ENCODE results near the gene KLHDC8A.

Gene KLHDC8A

DNA sequence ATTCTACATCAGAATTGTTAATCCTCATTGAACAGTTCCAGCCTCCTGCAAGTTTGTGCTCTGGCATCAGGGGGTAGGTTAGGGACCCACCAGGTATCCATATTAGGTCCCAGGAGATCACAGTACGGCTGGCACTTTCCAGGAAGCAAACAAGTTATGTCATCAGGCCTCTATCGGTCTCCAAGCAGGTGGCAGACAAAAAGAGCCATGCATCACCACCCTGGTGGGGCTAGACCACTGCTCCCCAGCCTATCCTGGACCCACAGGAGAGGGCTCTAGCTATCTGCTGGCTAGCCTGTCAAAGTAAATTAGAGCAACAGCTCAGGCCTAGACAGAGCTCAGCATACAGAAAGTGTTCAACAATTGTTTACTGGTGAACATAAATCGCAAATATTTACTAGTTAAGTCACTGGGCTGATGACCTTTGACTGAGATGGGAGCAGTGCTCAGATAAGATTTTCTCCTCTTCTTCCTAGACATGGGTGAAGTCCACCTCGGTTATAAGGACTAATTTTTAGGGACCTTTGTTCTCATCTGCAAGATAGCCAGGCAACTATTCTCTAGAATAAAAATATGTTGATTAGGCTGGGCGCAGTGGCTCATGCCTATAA, 41.6 kb downstream of the KLHDC8A start:
- H3K9me3 ChIP-seq (ENCODE audit: control insufficient read depth, insufficient read depth, low read length) = no peaks in the 10 kb centered on the region
- H3K36me3 ChIP-seq (ENCODE audit: control insufficient read depth, insufficient read depth, low read length) = peaks cover 20% of the 10 kb centered on the region
- H3K9ac ChIP-seq (ENCODE audit: low read depth, low read length) = no peak overlapping the region
- no peaks in the 10 kb centered on the region for H3K27me3 ChIP-seq (ENCODE audit: control insufficient read depth, insufficient read depth, low read length)
- H3K4me1 ChIP-seq (ENCODE audit: control insufficient read depth, insufficient read depth, low read length) = peaks cover 79% of the 10 kb centered on the region
- H3K4me3 ChIP-seq (ENCODE audit: low read depth, low read length) = no peak overlapping the region
- peak overlapping the region; percentile 99 for H3K27ac ChIP-seq (ENCODE audit: low read depth, low read length)

DNA sequence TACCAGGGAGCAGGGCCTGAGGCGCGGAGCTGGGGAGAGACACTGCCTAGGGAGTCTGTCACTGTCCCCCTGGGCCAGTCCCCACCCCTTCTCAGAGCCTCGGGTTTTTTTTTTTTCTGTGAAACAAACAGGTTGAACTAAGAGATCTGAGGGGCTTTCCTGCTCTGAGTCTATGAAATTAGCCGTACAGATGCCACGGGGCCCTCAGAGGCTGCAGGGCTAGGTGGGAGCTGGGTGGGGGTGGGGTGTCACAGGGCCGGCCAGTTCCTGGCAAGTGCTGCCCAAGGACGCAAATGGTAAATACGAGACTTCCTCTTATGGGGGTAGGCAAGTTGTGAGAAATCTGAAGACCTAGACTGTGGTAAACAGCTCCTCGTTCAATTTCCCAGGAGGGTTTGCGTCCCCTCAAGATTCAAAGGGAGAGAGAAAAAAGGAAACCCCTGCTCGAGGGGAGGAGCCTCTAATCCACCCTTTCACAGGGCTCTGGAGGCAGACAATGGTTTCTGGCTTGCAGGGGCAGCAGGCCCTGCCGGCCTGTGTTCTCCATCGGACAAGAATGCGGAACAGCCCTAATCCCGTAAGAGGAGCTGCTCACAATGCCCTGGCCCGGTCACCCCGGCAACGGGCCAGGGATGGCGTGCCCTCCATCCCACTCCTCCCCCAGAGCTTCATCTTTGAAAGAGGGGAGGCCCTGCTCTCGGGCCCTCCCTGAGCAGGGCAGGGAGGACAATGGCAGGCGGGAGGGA, 43.0 kb downstream of the KLHDC8A start:
- peak overlapping the region; percentile 99 for H3K27ac ChIP-seq (ENCODE audit: low read depth, low read length)
- no peaks in the 10 kb centered on the region for H3K27me3 ChIP-seq (ENCODE audit: control insufficient read depth, insufficient read depth, low read length)
- H3K4me3 ChIP-seq (ENCODE audit: low read depth, low read length) = peak overlapping the region; percentile 27
- peaks cover 33% of the 10 kb centered on the region for H3K36me3 ChIP-seq (ENCODE audit: control insufficient read depth, insufficient read depth, low read length)
- peaks cover 67% of the 10 kb centered on the region for H3K4me1 ChIP-seq (ENCODE audit: control insufficient read depth, insufficient read depth, low read length)
- no peaks in the 10 kb centered on the region for H3K9me3 ChIP-seq (ENCODE audit: control insufficient read depth, insufficient read depth, low read length)
- peak overlapping the region; percentile 49 for H3K9ac ChIP-seq (ENCODE audit: low read depth, low read length)

DNA sequence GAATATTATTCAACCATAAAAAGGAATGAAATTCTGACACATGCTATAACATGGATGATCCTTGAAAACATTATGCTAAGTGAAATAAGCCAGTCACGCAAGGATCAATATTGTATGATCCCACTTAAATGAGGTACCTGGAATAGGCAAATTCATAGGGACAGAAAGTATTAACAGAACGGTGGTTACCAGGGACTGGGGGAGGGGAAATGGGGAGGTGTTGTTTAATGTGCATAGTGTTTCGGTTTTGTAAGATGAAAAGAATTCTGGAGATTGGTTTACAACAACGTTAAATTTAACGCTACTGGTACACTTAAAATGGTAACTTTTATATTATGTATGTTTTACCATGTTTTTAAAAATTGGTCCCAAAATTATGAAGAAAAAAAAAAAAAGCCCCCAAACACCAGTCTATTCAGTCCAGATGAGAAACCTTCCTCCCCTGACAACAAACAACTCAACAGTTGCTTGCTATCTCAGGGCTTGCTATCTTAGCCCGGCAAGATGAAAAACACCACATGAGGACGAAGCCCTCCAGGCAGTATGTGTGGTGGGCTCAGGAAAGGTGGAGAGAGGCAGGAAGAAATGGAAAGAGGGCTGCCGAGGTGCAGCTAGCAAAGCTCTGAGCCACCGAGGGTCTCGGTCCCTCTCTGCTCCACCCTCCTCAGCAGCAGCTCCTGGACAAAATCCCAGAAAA, 43.7 kb downstream of the KLHDC8A start:
- peak overlapping the region; percentile 49; the same call in 1 of the 2 replicates for H3K9ac ChIP-seq (ENCODE audit: low read depth, low read length)

DNA sequence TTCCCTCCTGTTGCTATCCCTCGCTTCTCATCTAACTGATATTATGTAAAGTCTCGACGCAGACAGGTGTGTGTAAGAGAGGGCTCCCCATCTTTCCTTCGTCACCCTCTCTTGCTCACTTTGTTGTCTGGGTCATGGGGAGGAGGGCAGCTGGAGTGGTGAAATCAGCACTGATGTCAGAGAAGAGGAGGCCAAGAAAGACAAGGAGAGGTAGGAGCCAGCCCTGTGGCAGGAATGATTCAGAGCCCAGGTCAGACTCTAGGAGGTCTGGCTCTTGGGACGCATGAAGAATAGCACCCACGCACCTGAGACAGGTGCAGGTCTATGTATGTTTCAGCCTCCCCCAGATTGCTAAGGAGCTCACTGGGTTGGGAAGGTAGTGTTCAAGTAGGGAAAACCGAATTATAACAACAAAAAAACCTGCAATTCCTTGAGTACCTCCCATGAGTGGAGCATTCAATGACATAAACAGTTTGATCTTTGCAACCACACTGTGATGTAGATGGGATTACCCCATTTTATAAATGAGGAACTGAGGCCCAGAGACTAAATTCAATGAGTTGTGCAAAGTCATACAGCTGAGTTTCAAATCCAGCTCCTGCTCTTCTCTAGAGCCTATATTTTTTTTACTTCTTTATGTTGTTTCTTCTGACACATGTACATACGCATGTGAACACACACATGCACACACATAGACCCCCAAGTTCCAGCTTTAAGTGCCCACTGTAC, 45.6 kb downstream of the KLHDC8A start:
- H3K9ac ChIP-seq (ENCODE audit: low read depth, low read length) = no peak overlapping the region
- H3K4me1 ChIP-seq (ENCODE audit: control insufficient read depth, insufficient read depth, low read length) = peaks cover 41% of the 10 kb centered on the region
- H3K36me3 ChIP-seq (ENCODE audit: control insufficient read depth, insufficient read depth, low read length) = peaks cover 59% of the 10 kb centered on the region
- H3K27me3 ChIP-seq (ENCODE audit: control insufficient read depth, insufficient read depth, low read length) = no peaks in the 10 kb centered on the region
- H3K9me3 ChIP-seq (ENCODE audit: control insufficient read depth, insufficient read depth, low read length) = no peaks in the 10 kb centered on the region
- H3K4me3 ChIP-seq (ENCODE audit: low read depth, low read length) = no peak overlapping the region
- no peak overlapping the region for H3K27ac ChIP-seq (ENCODE audit: low read depth, low read length)

More for the DNA sequence above, 43.7 kb downstream of the KLHDC8A start:
- Histone ChIP-seq H3K4me3 (ENCODE audit: low read depth, low read length) (peak overlapping the region; percentile 27), H3K4me1 (ENCODE audit: control insufficient read depth, insufficient read depth, low read length) (peaks cover 60% of the 10 kb centered on the region), H3K36me3 (ENCODE audit: control insufficient read depth, insufficient read depth, low read length) (peaks cover 41% of the 10 kb centered on the region), H3K27ac (ENCODE audit: low read depth, low read length) (peak overlapping the region; percentile 99), H3K27me3 (ENCODE audit: control insufficient read depth, insufficient read depth, low read length) (no peaks in the 10 kb centered on the region), H3K9me3 (ENCODE audit: control insufficient read depth, insufficient read depth, low read length) (no peaks in the 10 kb centered on the region)

DNA sequence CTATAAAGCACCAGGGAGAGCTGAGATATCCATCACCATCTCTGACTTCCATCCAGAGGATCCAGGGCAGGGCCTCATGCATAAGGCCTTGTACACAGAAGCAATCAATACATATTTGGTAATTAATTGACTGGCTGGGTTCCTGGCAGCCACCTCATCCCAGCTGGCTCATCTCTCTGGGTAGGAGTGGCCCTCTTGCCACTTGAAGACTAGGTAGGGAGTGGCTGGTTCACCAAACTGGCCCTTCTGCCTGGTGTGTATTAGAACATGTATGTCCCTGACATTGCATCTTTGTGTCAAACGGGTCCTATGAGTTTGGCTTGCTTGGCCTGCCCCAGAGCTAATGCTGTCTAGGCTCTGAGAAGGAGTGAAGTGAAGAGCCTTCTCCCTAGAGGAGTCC, 47.0 kb downstream of the KLHDC8A start:
- Histone ChIP-seq H3K36me3 (ENCODE audit: control insufficient read depth, insufficient read depth, low read length) (peaks cover 71% of the 10 kb centered on the region), H3K27me3 (ENCODE audit: control insufficient read depth, insufficient read depth, low read length) (no peaks in the 10 kb centered on the region), H3K9me3 (ENCODE audit: control insufficient read depth, insufficient read depth, low read length) (no peaks in the 10 kb centered on the region), H3K4me1 (ENCODE audit: control insufficient read depth, insufficient read depth, low read length) (peaks cover 30% of the 10 kb centered on the region), H3K4me3 (ENCODE audit: low read depth, low read length) (no peak overlapping the region), H3K9ac (ENCODE audit: low read depth, low read length) (no peak overlapping the region), H3K27ac (ENCODE audit: low read depth, low read length) (no peak overlapping the region)

DNA sequence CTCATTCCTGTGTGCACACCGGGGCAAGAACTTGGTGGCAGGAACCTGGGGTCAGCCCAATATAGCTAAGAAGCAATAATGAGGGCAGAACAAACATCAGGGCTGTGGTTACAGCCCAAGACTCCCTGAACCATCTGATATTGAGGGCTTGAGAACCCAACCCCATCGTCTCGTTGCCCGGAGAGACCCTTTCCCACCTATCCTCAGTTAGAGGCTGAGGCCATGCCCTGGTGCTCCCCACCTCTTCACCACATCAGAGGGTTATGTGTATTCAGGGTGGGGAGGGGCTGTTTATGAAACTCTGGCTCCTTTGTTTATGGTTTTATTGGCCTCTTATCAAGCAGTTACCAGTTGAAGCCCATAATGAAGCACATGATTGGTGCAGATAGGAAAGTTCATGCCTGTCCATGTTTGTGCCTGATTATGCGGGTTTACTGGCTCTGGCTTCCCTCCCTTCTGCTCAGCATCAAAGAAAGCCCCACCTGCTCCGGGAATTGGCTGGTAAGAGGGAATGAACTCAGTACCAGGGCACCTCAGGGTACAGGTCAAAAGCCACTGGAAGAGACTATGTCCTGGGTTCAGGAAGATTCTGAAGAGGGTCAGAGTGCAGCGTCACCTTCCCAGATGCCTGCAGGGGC, 49.7 kb downstream of the KLHDC8A start:
- Histone ChIP-seq H3K27ac (ENCODE audit: low read depth, low read length) (no peak overlapping the region), H3K4me3 (ENCODE audit: low read depth, low read length) (no peak overlapping the region), H3K9me3 (ENCODE audit: control insufficient read depth, insufficient read depth, low read length) (no peaks in the 10 kb centered on the region), H3K4me1 (ENCODE audit: control insufficient read depth, insufficient read depth, low read length) (peaks cover 9% of the 10 kb centered on the region), H3K9ac (ENCODE audit: low read depth, low read length) (no peak overlapping the region), H3K27me3 (ENCODE audit: control insufficient read depth, insufficient read depth, low read length) (no peaks in the 10 kb centered on the region), H3K36me3 (ENCODE audit: control insufficient read depth, insufficient read depth, low read length) (peaks cover 91% of the 10 kb centered on the region)

DNA sequence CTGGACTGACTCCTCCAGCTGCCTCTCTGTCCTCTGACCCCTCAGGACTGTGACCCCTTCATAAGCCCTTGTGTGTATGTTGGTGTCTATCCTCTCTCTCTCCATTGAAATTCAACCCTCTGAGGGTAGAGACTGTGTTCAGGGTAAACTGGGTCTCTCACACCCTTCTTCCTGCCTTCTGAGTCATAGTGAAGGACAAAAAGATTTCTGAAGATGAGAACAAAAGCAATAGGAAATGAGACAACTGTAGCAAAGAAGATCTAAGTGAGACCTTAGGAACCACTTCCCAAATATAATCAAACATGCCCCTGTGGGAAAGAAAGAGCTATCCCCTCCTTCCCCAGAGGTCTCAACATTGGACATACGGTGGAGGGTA, 52.0 kb downstream of the KLHDC8A start:
- no peak overlapping the region for H3K27ac ChIP-seq (ENCODE audit: low read depth, low read length)
- H3K27me3 ChIP-seq (ENCODE audit: control insufficient read depth, insufficient read depth, low read length) = no peaks in the 10 kb centered on the region
- H3K4me3 ChIP-seq (ENCODE audit: low read depth, low read length) = no peak overlapping the region
- H3K9ac ChIP-seq (ENCODE audit: low read depth, low read length) = no peak overlapping the region
- no peaks in the 10 kb centered on the region for H3K9me3 ChIP-seq (ENCODE audit: control insufficient read depth, insufficient read depth, low read length)
- H3K36me3 ChIP-seq (ENCODE audit: control insufficient read depth, insufficient read depth, low read length) = peaks cover 67% of the 10 kb centered on the region
- H3K4me1 ChIP-seq (ENCODE audit: control insufficient read depth, insufficient read depth, low read length) = peaks cover 21% of the 10 kb centered on the region

DNA sequence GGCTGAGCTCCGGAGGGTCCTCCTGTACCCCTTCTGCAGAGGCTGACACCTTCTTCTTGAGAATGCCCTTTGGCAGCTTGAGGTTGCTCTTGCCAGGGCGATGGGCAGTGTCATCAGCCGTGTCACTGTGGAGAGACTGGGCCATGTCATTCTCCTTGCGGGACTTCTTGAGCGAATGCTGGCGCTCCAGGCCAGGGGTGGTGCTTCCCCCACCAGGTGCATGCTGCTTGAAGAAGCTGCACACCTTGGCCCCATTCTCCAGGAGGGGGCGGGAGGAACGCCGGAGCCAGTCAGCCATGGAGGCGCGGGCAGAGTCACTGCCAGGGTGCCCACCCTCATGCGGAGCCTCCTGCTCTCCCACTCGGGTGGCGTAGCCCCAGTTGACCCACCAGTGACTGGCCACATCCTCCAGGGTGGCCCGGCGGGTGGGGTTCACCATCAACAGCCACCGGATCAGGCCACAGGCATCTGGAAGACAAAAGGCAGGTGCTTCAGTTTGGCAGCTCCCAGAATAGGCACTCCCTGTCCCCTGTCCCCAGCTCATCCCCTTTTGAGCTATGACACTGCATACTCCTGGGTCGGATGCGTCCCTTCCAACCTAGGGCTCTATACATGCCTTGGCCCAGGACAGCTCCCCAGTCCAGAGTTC, 52.6 kb downstream of the KLHDC8A start:
- H3K4me3 ChIP-seq (ENCODE audit: low read depth, low read length) = no peak overlapping the region
- H3K36me3 ChIP-seq (ENCODE audit: control insufficient read depth, insufficient read depth, low read length) = peaks cover 62% of the 10 kb centered on the region
- no peaks in the 10 kb centered on the region for H3K9me3 ChIP-seq (ENCODE audit: control insufficient read depth, insufficient read depth, low read length)
- no peak overlapping the region for H3K9ac ChIP-seq (ENCODE audit: low read depth, low read length)
- H3K27me3 ChIP-seq (ENCODE audit: control insufficient read depth, insufficient read depth, low read length) = no peaks in the 10 kb centered on the region
- H3K27ac ChIP-seq (ENCODE audit: low read depth, low read length) = peak overlapping the region; percentile 65
- H3K4me1 ChIP-seq (ENCODE audit: control insufficient read depth, insufficient read depth, low read length) = peaks cover 21% of the 10 kb centered on the region

DNA sequence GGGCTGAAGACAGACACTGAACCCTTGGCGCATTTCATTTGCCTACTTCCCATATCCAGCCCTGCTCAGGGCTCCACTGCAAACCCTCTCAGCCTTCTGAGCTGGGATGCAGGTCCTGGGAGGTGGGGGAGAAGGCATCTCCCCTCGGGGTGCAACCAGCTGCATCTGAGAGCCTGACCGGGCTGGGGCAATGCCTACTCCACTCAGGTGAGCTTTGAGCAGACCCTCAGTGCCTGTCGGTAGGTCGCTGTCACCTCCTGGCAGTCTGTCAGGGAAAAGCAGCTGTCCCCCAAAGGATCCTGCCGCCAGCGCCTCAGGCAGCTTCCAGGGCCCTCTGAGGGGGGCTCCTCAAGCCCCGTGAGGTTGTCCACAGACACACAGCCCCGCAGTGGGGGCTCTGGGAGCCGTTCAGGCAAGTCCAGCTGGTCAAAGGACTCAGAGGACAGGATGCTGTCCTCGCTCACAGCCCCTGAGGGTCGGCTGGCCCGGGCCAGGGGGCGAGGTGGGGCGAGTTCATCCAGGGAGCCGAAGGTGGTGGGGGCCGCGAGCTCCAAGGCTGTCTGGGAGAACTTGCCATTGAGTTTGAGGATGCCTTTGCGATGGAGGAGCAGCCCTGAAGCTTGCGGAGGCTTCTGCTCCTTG, 53.4 kb downstream of the KLHDC8A start:
- Histone ChIP-seq H3K9me3 (ENCODE audit: control insufficient read depth, insufficient read depth, low read length) (no peaks in the 10 kb centered on the region), H3K27me3 (ENCODE audit: control insufficient read depth, insufficient read depth, low read length) (no peaks in the 10 kb centered on the region), H3K36me3 (ENCODE audit: control insufficient read depth, insufficient read depth, low read length) (peaks cover 54% of the 10 kb centered on the region), H3K27ac (ENCODE audit: low read depth, low read length) (peak overlapping the region; percentile 65), H3K9ac (ENCODE audit: low read depth, low read length) (no peak overlapping the region), H3K4me3 (ENCODE audit: low read depth, low read length) (no peak overlapping the region), H3K4me1 (ENCODE audit: control insufficient read depth, insufficient read depth, low read length) (peaks cover 28% of the 10 kb centered on the region)
